ENCODE data around the gene RET.

Gene RET

GRCh38 chr10:43118631-43119415 is 42.0 kb downstream of the RET start:
- Histone ChIP-seq H3K4me3 (ENCODE audit: low read length) (no peak overlapping the region), H3K9me2 (replicated peaks; ENCODE audit: control insufficient read depth, low read length) (no peaks in the 10 kb centered on the region), H3K27me3 (ENCODE audit: control insufficient read depth, low read length) (no peaks in the 10 kb centered on the region), H3K4me2 (ENCODE audit: low read length) (no peak overlapping the region), H3K4me1 (ENCODE audit: control insufficient read depth, low read length) (peaks cover 8% of the 10 kb centered on the region), H3F3A (ENCODE audit: control insufficient read depth, insufficient read depth) (no peaks in the 10 kb centered on the region), H3K27ac (ENCODE audit: low read depth, low read length) (no peak overlapping the region), H4K20me1 (ENCODE audit: control insufficient read depth, insufficient read depth, low read depth, low read length) (no peaks in the 10 kb centered on the region), H3K36me3 (ENCODE audit: control insufficient read depth, low read length) (no peaks in the 10 kb centered on the region), H3K9me3 (ENCODE audit: control insufficient read depth, insufficient read depth, low read length) (no peaks in the 10 kb centered on the region), H3K79me2 (ENCODE audit: control insufficient read depth, low read length) (no peaks in the 10 kb centered on the region)
- TF ChIP-seq EZH2phosphoT487 (IDR thresholded peaks at IDR 0.05; ENCODE audit: borderline replicate concordance, low read length): no peak
- TF ChIP-seq CTCF (IDR thresholded peaks at IDR 0.05; ENCODE audit: low read depth, low read length, poor library complexity, severe bottlenecking): no peak

GRCh38 chr10:43119416-43120115 is 42.7 kb downstream of the RET start:
- H3K9me2 ChIP-seq (replicated peaks; ENCODE audit: control insufficient read depth, low read length): no peaks in the 10 kb centered on the region

GRCh38 chr10:43120116-43120928 is 43.5 kb downstream of the RET start:
- Histone ChIP-seq H3K27me3 (ENCODE audit: control insufficient read depth, low read length) (no peaks in the 10 kb centered on the region), H3K4me1 (ENCODE audit: control insufficient read depth, low read length) (peaks cover 8% of the 10 kb centered on the region), H3K79me2 (ENCODE audit: control insufficient read depth, low read length) (no peaks in the 10 kb centered on the region)

More at GRCh38 chr10:43119416-43120115, 42.7 kb downstream of the RET start:
- no peak overlapping the region for H3K27ac ChIP-seq (ENCODE audit: low read depth, low read length)
- peaks cover 8% of the 10 kb centered on the region for H3K4me1 ChIP-seq (ENCODE audit: control insufficient read depth, low read length)
- TF ChIP-seq EZH2phosphoT487 (IDR thresholded peaks at IDR 0.05; ENCODE audit: borderline replicate concordance, low read length): no peak
- TF ChIP-seq CTCF (IDR thresholded peaks at IDR 0.05; ENCODE audit: low read depth, low read length, poor library complexity, severe bottlenecking): no peak
- H3K36me3 ChIP-seq (ENCODE audit: control insufficient read depth, low read length): no peaks in the 10 kb centered on the region
- no peaks in the 10 kb centered on the region for H3K27me3 ChIP-seq (ENCODE audit: control insufficient read depth, low read length)
- no peaks in the 10 kb centered on the region for H4K20me1 ChIP-seq (ENCODE audit: control insufficient read depth, insufficient read depth, low read depth, low read length)
- no peak overlapping the region for H3K4me2 ChIP-seq (ENCODE audit: low read length)
- H3K4me3 ChIP-seq (ENCODE audit: low read length): no peak overlapping the region
- no peaks in the 10 kb centered on the region for H3F3A ChIP-seq (ENCODE audit: control insufficient read depth, insufficient read depth)
- no peaks in the 10 kb centered on the region for H3K9me3 ChIP-seq (ENCODE audit: control insufficient read depth, insufficient read depth, low read length)
- no peaks in the 10 kb centered on the region for H3K79me2 ChIP-seq (ENCODE audit: control insufficient read depth, low read length)

More at GRCh38 chr10:43120116-43120928, 43.5 kb downstream of the RET start:
- H3K4me2 ChIP-seq (ENCODE audit: low read length): no peak overlapping the region
- H3K9me3 ChIP-seq (ENCODE audit: control insufficient read depth, insufficient read depth, low read length): no peaks in the 10 kb centered on the region
- H3K4me3 ChIP-seq (ENCODE audit: low read length): no peak overlapping the region
- H4K20me1 ChIP-seq (ENCODE audit: control insufficient read depth, insufficient read depth, low read depth, low read length): no peaks in the 10 kb centered on the region
- H3K27ac ChIP-seq (ENCODE audit: low read depth, low read length): no peak overlapping the region
- TF ChIP-seq EZH2phosphoT487 (IDR thresholded peaks at IDR 0.05; ENCODE audit: borderline replicate concordance, low read length): no peak
- no peak for TF ChIP-seq CTCF (IDR thresholded peaks at IDR 0.05; ENCODE audit: low read depth, low read length, poor library complexity, severe bottlenecking)
- H3K36me3 ChIP-seq (ENCODE audit: control insufficient read depth, low read length): no peaks in the 10 kb centered on the region
- H3K9me2 ChIP-seq (replicated peaks; ENCODE audit: control insufficient read depth, low read length): no peaks in the 10 kb centered on the region
- no peaks in the 10 kb centered on the region for H3F3A ChIP-seq (ENCODE audit: control insufficient read depth, insufficient read depth)

All from DOHH2 (cell line).